ENCODE data around the gene NT5C2. TPM values are rescaled to one million over a fixed set of nuclear protein-coding genes. Genes with fewer than 3 reads are reported as not detected.

Gene NT5C2
- polyA plus RNA-seq, 1 donor = 134 TPM

DNA sequence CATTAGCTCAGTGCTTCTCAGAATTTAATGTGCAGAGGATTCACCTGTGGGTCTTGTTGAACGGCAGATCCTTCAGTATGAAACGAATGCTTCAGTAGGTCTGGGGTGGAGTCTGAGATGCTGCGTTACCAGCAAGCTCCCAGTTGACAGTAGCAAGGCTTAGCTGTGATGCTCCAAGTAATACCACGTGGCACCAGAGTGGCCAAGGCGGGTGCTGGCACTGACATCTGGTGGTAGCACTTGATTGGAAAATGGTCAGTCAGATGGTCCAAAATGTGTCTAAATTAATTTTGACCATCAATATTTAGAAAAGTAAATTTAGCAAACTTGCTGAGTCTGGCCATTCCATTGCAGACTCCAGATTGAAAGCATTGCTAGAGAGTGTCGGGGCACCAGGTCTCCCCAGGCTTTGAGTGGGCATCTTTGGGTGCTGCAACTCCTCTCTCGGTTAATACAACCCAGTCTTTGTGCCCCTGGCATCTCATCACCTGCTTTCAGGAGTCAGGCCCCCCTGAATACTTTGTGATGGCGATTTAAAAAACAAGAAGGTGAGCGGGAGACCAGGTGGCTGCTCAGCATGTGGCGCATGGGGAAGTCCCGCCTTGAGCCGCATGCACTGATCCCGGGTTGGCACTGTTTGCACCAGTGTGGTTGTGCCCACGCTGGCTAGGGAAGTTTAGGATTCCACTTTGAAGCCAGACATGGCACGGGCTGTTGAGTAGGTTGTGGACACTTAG lies 130.1 kb downstream of the NT5C2 start:
- DNase-seq (ENCODE audit: low read depth) = no peak

DNA sequence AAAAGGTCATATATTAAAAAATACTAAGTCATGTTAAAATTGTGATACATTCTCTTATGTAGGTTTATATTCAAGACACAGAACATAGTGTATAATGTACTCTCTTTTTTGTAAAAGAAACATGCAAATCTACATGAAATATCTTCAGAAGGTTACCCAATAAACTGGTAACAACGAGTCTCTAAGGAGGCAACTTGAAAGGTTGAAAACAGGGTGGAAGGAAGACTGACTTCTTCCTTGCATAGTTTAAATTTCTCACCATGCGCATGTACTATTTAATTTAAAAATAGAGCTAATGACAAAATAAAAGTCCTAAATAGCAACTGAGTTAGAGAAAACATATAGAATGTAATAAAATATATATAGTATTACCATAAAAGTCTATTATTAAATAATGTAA lies 132.5 kb downstream of the NT5C2 start:
- no peak for DNase-seq (ENCODE audit: low read depth)

DNA sequence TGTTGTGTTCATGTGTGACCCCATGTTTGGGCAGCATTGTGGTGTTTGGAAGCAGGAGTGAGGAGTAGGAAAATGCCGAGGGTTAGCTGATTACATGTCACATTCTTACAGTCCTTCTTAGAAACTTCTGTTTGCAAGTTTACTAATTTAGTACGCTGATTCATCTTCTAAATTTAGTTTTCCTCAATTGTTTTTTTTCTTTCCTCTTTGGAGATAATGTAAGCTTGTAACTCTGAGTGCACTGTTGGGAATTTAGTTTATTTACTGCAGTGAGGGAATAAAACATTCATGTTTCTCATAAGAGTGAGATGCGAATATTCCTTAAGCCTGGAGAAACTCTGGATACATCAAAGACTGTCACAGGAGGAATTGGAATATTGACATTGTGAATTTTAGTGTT lies 135.0 kb downstream of the NT5C2 start:
- no peak for DNase-seq (ENCODE audit: low read depth)

DNA sequence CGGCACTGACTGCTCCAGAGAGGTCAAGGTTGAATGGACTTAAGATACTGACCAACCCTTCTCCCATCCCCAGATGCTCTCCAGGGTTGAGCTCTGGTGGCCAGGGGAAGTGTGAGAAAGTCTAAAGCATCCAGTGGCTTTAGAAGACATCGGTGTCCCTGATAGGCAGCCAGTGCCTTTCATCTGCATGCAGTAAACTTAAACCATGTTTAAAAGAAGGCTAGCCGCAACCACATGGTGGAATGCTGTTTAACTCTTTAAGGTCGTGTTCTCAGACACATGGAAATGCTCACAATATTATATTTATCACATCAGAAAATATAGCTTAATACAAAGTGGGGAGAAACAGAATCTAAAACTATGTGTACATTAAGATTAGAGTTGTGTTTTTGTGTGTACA lies 138.0 kb downstream of the NT5C2 start:
- DNase-seq (ENCODE audit: low read depth) = no peak

DNA sequence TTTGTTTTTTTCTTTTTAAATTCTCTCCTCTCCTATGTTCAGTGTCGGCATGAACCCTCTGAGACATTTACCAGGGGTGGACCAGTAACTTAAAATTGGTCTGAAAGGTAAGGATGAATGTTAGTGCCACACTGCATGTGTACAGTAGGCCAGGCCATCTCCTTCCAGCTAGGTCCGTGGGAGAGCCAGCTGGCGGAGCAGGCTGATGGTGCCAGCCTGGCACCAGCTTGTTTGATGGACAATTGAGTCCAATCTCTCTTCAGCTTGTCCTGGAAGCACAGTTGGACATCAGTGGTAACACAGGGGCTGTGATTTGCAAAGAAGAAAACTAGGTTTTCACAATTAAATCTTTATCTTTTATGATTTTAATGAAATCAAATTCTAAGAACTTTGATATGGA lies 138.5 kb downstream of the NT5C2 start:
- no peak for DNase-seq (ENCODE audit: low read depth)

DNA sequence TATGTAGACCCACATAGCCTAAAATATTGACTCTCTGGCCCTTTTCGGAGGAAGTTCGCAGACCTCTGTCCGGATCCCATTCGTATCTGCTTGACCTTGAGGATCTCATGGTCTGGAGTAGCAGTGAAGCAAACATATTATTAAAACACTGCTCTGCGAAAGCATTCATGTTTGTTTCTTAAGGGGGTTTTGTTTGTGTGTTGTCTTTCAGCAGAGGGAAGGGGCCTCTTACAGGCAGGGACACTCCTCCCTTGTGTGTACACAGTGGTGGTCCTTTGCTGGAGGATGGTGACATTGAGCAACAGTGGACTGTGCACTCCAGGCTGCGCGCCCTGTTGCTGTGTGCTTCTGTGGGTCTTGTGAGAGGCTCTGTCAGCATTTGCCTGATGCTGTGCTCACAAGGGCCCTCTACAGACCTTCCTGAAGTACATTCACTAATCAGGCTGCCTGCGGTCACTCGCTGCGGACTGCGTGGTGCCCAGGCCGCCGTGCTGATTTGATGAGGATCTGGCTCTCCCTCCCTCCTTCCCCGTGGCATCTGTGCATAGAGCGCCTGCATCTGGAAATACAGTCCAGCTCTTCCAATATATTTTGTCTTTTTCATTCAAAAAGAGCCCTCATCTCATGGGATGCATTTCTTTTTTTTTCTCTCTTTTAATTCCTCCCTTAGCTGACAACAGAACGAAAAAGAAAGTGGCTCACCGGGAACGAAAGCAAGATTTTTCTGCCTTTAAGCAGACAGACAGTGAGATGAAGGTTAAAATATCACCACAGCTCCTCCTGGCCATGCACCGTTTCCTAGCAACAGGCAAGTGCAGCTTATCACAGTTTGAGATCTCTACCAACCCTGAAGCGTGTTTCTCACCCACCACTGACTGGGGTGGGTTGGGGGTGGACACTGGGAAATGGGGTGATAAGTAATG lies 139.2 kb downstream of the NT5C2 start:
- DNase-seq (ENCODE audit: low read depth) = peak; percentile 35

DNA sequence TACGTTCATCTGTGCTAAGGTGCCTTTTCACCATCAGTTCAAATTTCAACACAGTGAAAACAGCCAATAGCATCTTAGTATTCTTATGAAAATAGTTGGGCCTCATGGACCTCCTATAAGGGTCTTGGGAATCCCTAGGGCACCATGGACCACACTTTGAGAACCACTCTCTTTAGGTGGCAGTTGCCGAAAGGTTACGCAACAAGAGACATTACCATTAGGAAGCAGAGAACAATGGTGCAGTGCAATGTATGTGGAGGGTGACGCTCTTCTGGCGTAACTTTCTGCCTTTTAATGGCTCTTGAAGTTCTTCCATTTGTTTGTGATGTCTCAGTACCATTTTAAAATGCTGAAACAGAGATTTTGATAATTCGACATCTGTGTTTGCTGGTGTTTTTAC lies 143.8 kb downstream of the NT5C2 start:
- DNase-seq (ENCODE audit: low read depth) = no peak

DNA sequence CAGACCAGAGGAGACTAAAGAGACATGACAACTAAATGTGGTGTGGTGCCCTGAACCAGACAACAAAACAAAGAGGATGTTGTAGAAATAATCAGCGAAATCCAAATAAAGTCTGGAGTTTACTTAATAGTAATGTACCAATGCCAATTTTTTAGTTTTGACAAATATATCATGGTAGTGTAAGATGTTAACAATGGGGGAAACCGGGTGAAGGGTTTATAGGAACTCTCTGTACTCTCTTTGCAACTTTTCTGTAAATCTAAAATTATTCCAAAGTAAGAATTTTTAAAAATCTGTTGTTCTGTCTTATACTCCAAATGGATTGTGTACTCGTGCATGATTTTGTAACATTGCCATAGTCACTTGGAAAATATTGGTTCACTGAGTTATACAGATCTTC lies 145.7 kb downstream of the NT5C2 start:
- no peak for DNase-seq (ENCODE audit: low read depth)

DNA sequence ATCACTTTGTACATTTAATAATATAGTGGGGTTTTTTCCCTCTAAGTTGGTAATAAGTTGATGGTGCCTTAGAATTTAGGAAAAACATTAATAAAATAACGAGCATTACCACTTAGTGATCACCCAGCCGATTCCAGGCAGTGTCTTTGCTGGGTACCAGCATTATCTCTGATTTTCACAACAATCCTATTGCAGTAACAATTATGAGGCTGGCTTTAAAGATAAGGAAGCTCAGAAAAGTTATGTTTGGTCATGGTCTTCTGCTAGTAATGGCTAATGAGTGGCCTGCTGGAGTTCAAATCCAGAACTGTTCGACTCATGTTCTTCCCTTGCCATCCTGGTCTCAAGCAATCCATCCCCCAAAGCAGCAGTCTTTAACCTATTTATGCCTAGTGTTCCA lies 147.1 kb downstream of the NT5C2 start:
- DNase-seq (ENCODE audit: low read depth) = no peak

DNA sequence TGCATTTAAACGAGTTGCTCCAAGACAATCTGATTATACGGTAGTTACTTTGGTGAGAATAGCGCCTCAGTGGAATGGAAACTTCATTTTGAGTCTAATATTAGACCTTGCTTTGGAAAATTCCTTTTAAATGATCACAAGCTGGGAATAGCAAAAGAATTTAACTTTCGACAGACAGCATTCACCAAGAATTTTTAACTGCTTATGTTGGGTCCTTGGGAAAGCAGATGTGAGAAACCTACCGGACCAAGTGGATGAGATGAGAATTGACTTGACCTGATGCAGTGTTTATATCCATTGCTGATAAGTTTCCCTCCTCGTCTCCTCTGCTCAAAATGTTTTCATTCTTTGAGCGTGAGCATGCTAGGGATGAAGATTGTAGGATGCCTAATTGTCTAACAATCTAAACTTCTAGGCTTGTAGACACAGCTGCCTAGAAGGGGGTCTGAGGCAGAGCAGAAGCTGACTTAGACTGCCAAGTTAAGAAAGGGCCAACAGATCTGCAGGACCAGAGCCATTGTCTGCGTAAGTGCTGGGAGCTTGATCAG lies 148.1 kb downstream of the NT5C2 start:
- DNase-seq (ENCODE audit: low read depth) = no peak

DNA sequence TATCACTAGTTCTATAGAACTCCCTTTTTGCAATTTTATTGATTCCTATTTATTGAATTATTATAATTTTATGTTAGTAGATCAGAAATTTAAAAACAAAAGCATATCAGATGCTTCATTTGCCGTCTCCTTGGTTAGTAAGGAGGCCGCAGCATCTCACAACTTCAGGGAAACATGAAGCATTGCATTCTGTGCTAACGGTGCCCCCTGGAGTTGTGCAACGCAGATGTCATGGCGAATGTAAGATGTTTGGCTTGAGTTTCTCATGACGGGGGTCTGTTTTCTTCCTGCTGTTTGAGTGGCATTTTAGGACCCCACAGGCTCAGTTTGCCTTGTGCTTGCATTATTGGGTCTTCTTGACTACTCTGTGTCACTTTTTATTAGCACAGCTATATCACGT lies 150.2 kb downstream of the NT5C2 start:
- no peak for DNase-seq (ENCODE audit: low read depth)

DNA sequence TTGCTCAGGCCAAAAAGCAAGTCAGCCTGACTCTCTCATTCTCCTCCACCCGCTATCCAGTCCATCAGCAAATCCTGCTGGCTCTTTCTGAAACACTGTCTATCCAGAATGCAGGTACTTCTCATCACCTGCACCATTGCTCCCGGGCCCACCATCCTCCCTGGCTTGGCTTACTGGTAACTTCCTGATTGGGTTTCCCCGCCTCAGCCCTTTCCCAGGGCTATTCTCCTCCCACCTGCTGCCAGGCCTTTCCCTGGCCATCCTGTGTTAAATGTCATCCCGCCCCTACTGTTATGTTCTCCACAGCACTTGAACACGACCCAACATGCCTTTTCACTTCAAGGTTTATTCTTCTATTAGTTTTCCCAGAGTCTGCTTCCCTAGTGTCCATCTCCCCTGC lies 150.9 kb downstream of the NT5C2 start:
- no peak for DNase-seq (ENCODE audit: low read depth)

DNA sequence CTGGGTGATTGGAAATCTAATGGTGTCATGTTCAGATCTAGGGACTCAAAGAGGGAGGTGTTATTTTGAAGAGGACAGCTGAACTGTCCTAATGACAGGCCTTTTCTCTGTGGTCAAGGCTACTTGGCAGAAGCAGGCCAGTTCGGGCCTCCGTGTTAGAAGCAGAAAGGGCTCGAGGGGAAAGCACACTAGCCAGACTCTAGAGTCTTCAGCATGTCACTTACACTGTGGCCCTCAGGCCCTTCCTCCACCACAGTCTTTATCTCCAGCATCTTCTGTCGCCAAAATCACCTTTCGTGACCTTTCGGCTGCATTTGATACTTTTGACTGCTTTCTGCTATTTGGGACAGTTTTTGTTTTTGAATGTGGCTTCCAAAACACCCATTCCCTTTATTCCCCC lies 151.7 kb downstream of the NT5C2 start:
- no peak for DNase-seq (ENCODE audit: low read depth)

DNA sequence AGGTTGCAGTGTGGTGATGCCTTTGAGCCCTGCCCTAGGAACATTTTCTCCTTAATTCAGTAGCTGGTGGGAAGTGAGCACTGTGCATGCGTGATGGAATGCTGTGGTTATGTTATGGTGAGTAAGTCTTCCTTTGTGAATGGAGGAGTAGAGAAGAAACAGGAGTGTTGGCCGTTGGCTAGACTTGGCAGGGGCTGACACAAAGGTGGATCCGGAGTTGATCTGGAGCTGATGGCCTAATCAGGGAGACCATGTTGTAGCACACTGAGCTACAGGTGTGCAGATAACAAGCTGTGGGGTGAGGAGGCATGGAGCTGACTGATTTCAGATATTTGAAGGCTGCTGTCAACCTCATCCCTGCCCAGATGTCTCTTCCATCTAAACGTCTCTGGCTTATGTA lies 152.7 kb downstream of the NT5C2 start:
- DNase-seq (ENCODE audit: low read depth) = no peak

DNA sequence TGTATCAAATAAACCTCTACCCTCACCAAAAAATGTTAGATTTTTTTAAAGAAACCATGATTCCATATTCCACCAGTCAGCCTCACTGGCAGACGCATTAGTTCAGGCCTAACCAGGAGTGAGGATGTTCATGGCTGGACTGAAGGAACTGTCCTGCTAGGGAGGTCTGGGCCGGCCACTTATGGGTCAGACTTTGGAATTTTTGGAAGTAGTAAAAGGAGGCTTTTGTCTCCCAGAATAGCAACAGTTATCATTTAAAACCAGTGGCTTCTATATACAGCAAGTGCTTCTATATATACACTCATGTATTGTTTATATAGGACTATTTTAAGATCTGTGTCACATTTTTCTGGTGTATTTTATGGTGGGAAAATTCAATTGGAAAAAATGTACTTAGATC lies 154.5 kb downstream of the NT5C2 start:
- DNase-seq (ENCODE audit: low read depth) = no peak

Other genes with a start within 250 kb of the NT5C2 start
- not detected for gene RPEL1, start 52.6 kb upstream of the NT5C2 start, polyA plus RNA-seq (ENCODE audit: insufficient read length)
- gene INA, start 83.9 kb upstream of the NT5C2 start, polyA plus RNA-seq (ENCODE audit: insufficient read length) = 0.15 TPM
- gene PCGF6, start 157.9 kb upstream of the NT5C2 start, polyA plus RNA-seq (ENCODE audit: insufficient read length) = 8.5 TPM
- gene TAF5, start 174.7 kb upstream of the NT5C2 start, polyA plus RNA-seq (ENCODE audit: insufficient read length) = 3.8 TPM
- 225 TPM for gene ATP5MK, start 203.2 kb upstream of the NT5C2 start, polyA plus RNA-seq (ENCODE audit: insufficient read length)
- gene PDCD11, start 203.4 kb upstream of the NT5C2 start, polyA plus RNA-seq (ENCODE audit: insufficient read length) = 24.6 TPM

Data from forelimb muscle (tissue), 1 donor.